ENCODE data around the gene SSU72. TPM values are rescaled to one million over a fixed set of nuclear protein-coding genes. Genes with fewer than 3 reads are reported as not detected.

SSU72 gene
- total and polyA plus RNA-seq, 2 donors = 38.5 to 83.5 TPM

DNA sequence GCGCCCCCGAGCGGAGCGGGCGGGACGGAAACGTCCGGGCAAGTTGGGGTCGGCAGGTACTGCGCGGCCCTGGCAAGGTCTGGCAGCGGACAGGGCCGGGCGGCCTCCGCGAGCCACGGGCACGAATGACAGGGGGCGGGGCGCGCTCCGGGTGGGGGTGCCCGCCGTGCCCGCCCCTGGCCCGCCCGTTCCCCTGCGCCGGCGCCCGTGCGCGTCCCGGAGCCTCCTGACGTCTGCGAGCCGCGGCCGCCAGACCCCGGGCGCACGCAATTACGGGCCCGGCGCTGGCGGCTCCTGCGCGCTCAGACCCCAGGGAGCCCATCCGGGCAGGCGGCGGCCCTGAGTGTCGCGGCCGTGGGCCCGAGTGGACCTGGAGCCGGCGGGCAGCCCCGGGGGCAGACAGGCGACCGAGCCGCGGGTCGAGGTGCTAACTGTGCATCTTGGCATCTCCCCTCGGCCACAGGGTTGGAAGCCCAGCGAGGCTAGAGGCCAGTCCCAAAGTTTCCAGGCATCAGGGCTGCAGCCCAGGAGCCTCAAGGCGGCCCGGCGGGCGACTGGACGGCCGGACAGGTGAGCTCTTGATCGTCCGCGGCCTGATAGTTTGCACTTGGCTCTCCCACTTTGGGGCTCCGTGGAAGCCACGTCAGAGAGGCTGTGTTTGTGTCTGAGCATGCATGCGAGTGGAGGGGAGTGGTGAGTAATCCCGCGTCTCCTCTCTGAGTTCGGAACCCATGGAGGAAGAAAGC lies 41.6 kb upstream of the SSU72 start:
- WGBS = 4% methylated on average over 77 of the region's 80 CpGs
- no peak for DNase-seq (ENCODE audit: extremely low spot score)
- Histone ChIP-seq H3K4me1 (ENCODE audit: insufficient read depth) (no peaks in the 10 kb centered on the region), H3K27ac (ENCODE audit: low read depth) (peak overlapping the region; percentile 100), H3K36me3 (ENCODE audit: insufficient read depth) (no peaks in the 10 kb centered on the region), H3K4me3 (ENCODE audit: low read depth, low read length) (peak overlapping the region; percentile 86)

DNA sequence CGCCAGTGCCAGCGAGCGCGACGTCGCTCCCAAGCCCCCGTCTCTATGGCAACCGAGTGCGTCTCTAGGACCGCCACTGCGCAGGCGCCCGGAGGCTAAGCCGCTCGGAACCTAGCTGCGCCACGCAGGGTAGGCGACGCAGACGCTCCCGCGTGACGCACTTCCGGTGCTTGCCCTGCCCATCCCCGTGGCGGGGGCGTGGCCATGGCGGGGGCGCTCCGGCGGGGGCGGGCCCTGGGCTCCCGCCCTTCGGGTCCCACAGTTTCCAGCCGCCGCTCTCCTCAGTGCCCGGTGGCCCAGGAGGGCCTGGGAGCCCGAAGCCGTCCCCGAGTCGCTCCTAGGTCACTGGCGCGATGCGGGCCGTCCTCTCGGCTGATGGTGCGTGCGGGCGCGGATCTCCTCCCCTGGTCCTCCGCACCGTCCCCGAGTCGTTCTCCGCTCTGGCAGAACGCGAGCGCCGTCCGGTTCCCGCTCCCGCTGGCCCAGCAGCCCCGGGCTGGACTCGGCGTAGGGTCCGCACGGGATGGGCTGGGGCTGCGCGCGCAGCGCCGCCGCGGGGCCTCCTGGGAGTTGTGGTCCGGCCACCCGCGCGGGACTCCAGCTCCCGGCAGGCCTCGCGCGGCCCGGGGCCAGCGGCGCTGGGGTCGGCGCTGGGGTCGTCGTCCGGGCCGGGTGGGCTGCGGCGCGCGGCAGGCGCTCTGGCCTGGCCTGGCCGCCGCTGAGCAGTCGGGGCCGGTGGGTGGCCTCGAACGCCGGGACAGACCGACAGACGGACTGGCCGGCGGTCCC lies 40.8 kb upstream of the SSU72 start, which contains the start of gene MIB2:
TSS of gene MIB2 (plus strand) at position 245 of the 789 bp plus-strand sequence. CDS start 7,953 bp downstream, outside the sequence.
- H3K4me1 ChIP-seq (ENCODE audit: insufficient read depth) = no peaks in the 10 kb centered on the region
- WGBS = 1% methylated on average over 107 of the region's 107 CpGs
- peak within 1 kb of the TSS; percentile 100 for H3K27ac ChIP-seq (ENCODE audit: low read depth)
- H3K4me3 ChIP-seq (ENCODE audit: low read depth, low read length) = peak within 1 kb of the TSS; percentile 86
- DNase-seq (ENCODE audit: extremely low spot score) = peak; percentile 86
- no peaks in the 10 kb centered on the region for H3K36me3 ChIP-seq (ENCODE audit: insufficient read depth)

DNA sequence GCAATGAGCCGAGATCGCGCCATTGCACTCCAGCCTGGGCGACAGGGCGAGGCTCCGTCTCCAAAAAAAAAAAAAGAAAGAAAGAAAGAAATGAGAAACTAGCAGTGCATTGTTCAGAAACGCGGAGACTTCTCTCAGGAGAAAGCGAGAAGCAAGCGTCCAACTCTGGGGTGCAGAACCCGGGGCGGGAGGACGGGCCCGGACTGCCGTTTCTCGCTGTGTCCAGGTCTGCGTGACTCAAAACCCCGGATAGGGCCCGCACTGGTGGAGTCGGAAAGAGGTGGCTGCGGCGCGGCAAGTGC lies 40.2 kb upstream of the SSU72 start:
- no peak overlapping the region for H3K27ac ChIP-seq (ENCODE audit: low read depth)
- 0% methylated on average over 23 of the region's 23 CpGs for WGBS

DNA sequence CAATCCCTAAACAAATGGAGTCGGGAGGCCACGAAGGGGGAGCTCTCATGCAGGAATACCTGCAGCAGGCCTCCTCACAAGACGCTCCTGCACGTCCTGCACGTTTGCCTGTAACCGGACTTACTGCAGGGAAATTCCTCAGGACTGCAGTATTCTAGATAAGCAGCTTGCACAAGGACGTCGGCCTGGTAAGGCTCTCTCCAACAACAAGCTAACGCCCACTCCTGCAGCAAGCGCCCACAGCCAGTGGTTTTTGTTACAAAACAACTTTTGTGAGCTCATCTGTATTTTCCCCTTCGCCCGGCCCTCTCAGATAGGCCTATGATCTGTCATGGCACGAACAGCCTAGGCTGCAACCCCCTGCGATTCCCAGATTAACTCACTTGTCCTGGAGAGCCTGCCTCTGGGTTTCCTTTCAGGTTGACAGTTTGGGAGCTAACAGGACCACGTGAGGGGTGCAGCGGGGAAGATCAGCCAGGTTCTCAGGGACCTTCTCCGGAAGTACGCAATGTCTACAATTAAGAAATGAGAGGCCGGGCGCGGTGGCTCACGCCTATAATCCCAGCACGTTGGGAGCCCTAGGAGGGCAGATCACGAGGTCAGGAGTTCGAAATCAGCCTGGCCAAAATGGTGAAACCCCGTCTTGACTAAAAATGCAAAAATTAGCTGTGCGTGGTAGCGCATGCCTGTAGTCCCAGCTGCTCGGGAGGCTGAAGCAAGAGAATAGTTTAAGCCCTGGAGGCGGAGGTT lies 39.7 kb upstream of the SSU72 start:
- no peaks in the 10 kb centered on the region for H3K4me1 ChIP-seq (ENCODE audit: insufficient read depth)
- no peak overlapping the region for H3K27ac ChIP-seq (ENCODE audit: low read depth)
- DNase-seq (ENCODE audit: extremely low spot score) = no peak
- no peaks in the 10 kb centered on the region for H3K36me3 ChIP-seq (ENCODE audit: insufficient read depth)
- 19% methylated on average over 30 of the region's 30 CpGs for WGBS
- H3K4me3 ChIP-seq (ENCODE audit: low read depth, low read length) = peak overlapping the region; percentile 86

More for the DNA sequence above, 40.2 kb upstream of the SSU72 start:
- DNase-seq (ENCODE audit: extremely low spot score) = no peak
- H3K4me3 ChIP-seq (ENCODE audit: low read depth, low read length) = peak overlapping the region; percentile 86
- no peaks in the 10 kb centered on the region for H3K4me1 ChIP-seq (ENCODE audit: insufficient read depth)
- H3K36me3 ChIP-seq (ENCODE audit: insufficient read depth) = no peaks in the 10 kb centered on the region

DNA sequence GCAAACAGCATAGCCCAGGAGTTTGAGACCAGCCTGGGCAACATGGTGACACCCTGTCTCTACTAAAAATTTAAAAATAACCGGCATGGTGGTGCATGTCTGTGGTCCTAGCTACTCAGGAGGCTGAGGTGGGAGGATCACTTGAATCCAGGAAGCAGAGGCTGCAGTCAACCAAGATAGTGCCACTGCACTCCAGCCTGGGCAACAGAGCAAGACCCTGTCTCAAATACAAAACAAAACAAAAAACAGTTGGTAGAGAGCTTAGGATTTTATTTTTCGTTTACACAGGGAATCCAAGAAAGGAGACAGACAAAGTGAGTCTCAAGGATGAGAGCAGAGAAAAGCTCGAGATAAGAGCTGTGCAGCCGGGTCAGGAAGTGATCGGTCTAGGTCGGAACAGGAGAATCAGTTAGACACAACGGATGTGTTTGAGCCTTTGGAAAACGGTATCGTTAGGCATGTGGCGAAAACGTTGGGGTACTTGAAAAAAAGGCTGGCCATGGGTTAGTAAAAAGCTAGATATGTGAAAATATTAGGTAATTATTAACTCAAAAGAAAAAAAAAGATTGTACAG lies 38.9 kb upstream of the SSU72 start:
- WGBS = 79% methylated on average over 11 of the region's 11 CpGs
- H3K4me3 ChIP-seq (ENCODE audit: low read depth, low read length) = no peak overlapping the region
- no peak for DNase-seq (ENCODE audit: extremely low spot score)
- H3K4me1 ChIP-seq (ENCODE audit: insufficient read depth) = no peaks in the 10 kb centered on the region
- H3K27ac ChIP-seq (ENCODE audit: low read depth) = no peak overlapping the region
- H3K36me3 ChIP-seq (ENCODE audit: insufficient read depth) = no peaks in the 10 kb centered on the region

DNA sequence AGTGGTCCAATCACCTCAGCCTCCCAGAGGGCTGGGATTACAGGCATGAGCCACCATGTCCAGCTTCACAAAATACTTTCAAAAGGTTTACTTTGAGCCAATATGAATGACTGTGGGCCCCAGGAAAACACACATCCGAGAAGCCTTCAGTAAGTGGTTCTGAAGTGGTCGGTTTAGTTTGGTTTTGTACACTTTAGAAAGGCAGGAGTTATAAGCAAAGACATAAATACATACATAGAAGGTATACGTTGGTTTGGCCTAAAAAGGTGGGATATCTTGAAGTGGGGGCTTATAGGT lies 37.4 kb upstream of the SSU72 start:
- Histone ChIP-seq H3K27ac (ENCODE audit: low read depth) (no peak overlapping the region), H3K4me3 (ENCODE audit: low read depth, low read length) (no peak overlapping the region), H3K4me1 (ENCODE audit: insufficient read depth) (no peaks in the 10 kb centered on the region), H3K36me3 (ENCODE audit: insufficient read depth) (no peaks in the 10 kb centered on the region)
- DNase-seq (ENCODE audit: extremely low spot score) = no peak
- 83% methylated on average over 3 of the region's 3 CpGs for WGBS

DNA sequence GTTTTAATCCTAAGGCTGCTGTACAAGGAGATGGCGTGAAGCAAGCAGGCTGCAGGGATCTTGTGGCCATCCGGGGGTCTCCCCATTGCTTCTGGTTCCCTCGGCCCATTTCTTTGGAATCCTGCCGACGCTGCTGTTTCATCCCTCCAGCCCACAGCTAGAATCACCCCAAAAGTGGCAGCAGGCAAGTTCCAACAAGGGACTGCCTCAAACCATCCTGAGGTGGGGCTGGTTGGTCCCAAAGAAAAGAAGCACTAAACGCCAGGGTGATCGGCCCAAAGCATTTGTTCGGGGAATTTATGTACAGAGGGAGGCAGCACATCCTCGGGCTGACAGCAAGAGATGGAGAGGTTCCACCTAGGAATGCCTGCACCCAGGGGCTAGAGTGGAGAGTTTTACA lies 36.1 kb upstream of the SSU72 start:
- H3K36me3 ChIP-seq (ENCODE audit: insufficient read depth) = no peaks in the 10 kb centered on the region
- H3K4me3 ChIP-seq (ENCODE audit: low read depth, low read length) = no peak overlapping the region
- H3K4me1 ChIP-seq (ENCODE audit: insufficient read depth) = no peaks in the 10 kb centered on the region
- 64% methylated on average over 9 of the region's 9 CpGs for WGBS
- DNase-seq (ENCODE audit: extremely low spot score) = no peak
- no peak overlapping the region for H3K27ac ChIP-seq (ENCODE audit: low read depth)

DNA sequence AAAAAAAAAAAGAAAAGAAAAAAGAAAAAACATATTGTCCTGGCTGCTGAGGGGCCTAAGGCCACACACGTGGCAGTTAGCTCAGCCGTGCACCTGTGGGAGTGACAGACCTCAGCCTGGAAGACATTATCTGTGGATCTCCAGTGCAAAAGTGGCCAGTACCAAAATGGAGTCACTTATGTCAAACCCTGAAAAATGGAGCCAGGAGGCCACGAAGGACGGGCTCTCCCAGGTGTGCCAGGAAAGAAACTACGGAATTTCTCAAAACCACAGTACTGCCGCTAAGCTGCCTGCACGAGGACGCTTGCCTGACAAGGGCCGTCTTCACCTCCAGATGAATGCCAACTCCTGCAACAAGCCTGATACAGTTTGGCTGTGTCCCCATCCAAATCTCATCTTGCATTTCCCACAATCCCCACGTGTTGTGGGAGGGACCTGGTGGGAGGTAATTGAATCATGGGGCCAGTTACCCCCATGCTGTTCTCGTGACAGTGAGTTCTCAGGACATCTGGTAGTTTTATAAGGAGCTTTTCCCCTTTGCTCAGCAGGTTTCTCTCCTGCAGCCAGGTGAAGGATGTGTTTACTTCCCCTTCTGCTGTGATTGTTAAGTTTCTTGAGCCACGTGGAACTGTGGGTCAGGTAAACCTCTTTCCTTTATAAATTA lies 35.3 kb upstream of the SSU72 start:
- DNase-seq (ENCODE audit: extremely low spot score) = no peak
- Histone ChIP-seq H3K4me1 (ENCODE audit: insufficient read depth) (no peaks in the 10 kb centered on the region), H3K36me3 (ENCODE audit: insufficient read depth) (no peaks in the 10 kb centered on the region), H3K27ac (ENCODE audit: low read depth) (no peak overlapping the region), H3K4me3 (ENCODE audit: low read depth, low read length) (no peak overlapping the region)
- WGBS = 77% methylated on average over 12 of the region's 12 CpGs

DNA sequence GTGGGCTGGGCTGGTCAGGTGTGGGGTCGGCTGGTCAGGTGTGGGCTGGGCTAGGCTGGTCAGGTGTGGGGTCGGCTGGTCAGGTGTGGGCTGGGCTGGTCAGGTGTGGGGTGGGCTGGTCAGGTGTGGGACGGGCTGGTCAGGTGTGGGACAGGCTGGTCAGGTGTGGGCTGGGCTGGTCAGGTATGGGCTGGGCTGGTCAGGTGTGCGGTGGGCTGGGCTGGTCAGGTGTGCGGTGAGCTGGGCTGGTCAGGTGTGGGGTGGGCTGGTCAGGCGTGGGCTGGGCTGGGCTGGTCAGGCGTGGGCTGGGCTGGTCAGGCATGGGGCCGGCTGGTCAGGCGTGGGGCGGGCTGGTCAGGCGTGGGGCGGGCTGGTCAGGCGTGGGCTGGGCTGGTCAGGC lies 31.6 kb upstream of the SSU72 start:
- H3K27ac ChIP-seq (ENCODE audit: low read depth) = no peak overlapping the region
- DNase-seq (ENCODE audit: extremely low spot score) = no peak
- no peak overlapping the region for H3K4me3 ChIP-seq (ENCODE audit: low read depth, low read length)
- H3K4me1 ChIP-seq (ENCODE audit: insufficient read depth) = no peaks in the 10 kb centered on the region
- no peaks in the 10 kb centered on the region for H3K36me3 ChIP-seq (ENCODE audit: insufficient read depth)
- 82% methylated on average over 13 of the region's 13 CpGs for WGBS

DNA sequence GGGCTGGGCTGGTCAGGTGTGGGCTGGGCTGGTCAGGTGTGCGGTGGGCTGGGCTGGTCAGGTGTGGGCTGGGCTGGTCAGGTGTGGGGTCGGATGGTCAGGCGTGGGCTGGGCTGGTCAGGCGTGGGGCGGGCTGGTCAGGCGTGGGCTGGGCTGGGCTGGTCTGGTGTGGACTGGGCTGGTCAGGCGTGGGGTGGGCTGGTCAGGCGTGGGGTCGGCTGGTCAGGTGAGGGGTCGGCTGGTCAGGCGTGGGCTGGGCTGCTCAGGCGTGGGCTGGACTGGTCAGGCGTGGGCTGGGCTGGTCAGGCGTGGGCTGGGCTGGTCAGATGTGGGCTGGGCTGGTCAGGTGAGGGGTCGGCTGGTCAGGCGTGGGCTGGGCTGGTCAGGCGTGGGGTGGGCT lies 31.1 kb upstream of the SSU72 start:
- DNase-seq (ENCODE audit: extremely low spot score) = no peak
- no peak overlapping the region for H3K27ac ChIP-seq (ENCODE audit: low read depth)
- WGBS = 94% methylated on average over 17 of the region's 17 CpGs
- H3K4me3 ChIP-seq (ENCODE audit: low read depth, low read length) = no peak overlapping the region
- no peaks in the 10 kb centered on the region for H3K36me3 ChIP-seq (ENCODE audit: insufficient read depth)
- no peaks in the 10 kb centered on the region for H3K4me1 ChIP-seq (ENCODE audit: insufficient read depth)

DNA sequence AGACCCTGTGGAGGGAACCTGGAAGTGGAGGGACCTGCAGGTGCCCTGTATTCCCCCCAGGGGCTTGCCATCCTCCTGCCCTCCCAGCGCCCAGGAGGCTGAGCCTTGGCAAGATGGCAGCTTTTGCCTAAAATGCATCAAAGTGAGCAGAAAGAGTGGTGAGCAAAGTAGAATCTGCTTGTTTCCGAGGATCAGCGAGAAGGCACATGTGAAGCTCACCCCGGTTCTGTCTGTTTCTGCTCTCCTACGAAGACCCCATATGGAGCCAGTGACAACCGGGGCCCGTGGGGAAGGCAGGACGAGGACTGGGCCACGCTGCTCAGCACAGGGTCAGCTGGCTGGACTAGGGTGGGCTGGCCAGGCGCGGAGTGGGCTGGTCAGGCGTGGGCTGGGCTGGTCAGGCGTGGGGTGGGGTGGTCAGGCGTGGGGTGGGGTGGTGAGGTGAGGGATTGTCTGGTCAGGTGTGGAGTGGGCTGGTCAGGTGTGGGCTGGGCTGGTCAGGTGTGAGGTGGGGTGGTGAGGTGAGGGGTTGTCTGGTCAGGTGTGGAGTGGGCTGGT lies 30.4 kb upstream of the SSU72 start:
- DNase-seq (ENCODE audit: extremely low spot score) = no peak
- Histone ChIP-seq H3K27ac (ENCODE audit: low read depth) (no peak overlapping the region), H3K4me1 (ENCODE audit: insufficient read depth) (no peaks in the 10 kb centered on the region), H3K36me3 (ENCODE audit: insufficient read depth) (no peaks in the 10 kb centered on the region), H3K4me3 (ENCODE audit: low read depth, low read length) (no peak overlapping the region)
- 73% methylated on average over 14 of the region's 14 CpGs for WGBS

DNA sequence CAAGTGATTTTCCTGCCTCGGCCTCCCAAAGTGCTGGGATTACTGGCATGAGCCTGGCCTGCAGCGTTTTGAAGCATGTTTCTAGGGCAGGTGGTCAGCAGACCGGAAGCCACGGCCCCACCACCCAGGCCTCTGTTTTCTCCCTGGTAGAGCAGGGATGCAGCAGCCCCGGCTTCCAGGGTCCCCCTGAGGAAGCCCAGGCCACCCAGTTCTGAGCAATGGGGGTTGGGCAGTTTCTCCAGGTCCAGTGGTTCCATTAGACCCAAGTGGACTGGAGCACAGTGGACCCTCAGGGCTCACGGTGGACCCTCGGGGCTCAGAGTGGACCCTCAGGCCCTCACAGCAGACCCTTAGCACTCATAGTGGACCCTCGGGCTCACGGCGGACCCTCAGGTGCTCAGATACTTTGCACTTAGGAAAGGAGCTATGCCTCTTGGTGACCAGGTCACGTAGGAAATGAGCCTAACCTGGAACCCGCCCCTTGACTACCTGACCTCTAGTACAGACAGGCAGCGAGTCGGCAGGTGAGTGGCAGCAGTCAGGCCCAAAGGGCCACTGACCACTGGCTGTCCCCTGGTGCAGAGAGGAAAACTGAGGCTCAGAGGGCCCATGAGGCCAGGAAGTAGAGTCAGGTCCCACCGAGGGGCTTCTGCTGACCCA lies 29.8 kb upstream of the SSU72 start:
- DNase-seq (ENCODE audit: extremely low spot score) = no peak
- Histone ChIP-seq H3K4me1 (ENCODE audit: insufficient read depth) (no peaks in the 10 kb centered on the region), H3K36me3 (ENCODE audit: insufficient read depth) (no peaks in the 10 kb centered on the region), H3K4me3 (ENCODE audit: low read depth, low read length) (no peak overlapping the region), H3K27ac (ENCODE audit: low read depth) (no peak overlapping the region)
- WGBS = 76% methylated on average over 15 of the region's 15 CpGs
